ENCODE measurements around the gene SYNJ2. TPM values are rescaled to one million over a fixed set of nuclear protein-coding genes. Genes with fewer than 3 reads are reported as not detected.
A peak's percentile ranks its signal among the peaks of the same experiment; 100 is the strongest.

The SYNJ2 gene
- total RNA-seq, 1 donor from 2014 or later: 18.9 TPM

DNA sequence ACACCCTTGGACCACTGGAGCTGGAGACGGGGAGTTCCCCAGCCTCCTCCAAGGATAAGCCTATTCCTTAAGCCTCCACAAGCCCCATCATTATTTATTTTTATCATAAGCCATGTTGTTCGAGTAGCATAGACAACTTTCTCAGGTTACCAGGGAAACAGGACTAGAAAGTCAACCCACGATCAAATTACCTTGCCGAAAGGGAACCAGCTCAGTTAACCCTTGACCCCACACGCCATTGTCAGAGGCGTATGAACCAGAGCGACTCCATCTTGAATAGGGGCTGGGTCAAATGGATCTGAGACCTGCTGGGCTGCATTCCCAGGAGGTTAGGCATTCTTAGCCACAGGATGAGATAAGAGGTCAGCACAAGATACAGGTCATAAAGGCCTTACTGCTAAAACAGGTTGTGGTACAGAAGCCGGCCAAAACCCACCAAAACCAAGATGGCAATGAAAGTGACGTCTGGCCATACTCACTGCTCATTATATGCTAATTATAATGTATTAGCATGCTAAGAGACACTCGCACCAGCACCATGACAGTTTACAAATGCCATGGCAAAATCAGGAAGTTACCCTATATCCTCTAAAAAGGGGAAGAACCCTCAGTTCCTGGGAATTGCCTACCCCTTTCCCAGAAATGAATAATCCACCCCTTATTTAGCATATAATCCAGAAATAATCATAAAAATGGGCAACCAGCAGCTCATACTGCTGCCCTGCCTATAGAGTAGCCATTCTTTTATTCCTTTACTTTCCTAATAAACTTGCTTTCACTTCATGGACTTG is 22.4 kb downstream of the SYNJ2 start:
- Mint-ChIP-seq H3K27ac (peak overlapping the region; percentile 77), H3K9me3 (ENCODE audit: low read depth) (peaks cover 10% of the 10 kb centered on the region), H3K4me3 (ENCODE audit: low read depth) (no peak overlapping the region), H3K36me3 (ENCODE audit: insufficient read depth) (peaks cover 10% of the 10 kb centered on the region), H3K4me1 (ENCODE audit: low read depth) (peaks cover 38% of the 10 kb centered on the region), H3K27me3 (no peaks in the 10 kb centered on the region)
- no peak for TF ChIP-seq CTCF (IDR thresholded peaks at IDR 0.05; ENCODE audit: unreplicated experiment)
- DNase-seq (ENCODE audit: low spot score, unreplicated experiment): no peak

GRCh38 chr6:158004701-158005095 is 23.0 kb downstream of the SYNJ2 start:
- H3K27me3 Mint-ChIP-seq: no peaks in the 10 kb centered on the region

DNA sequence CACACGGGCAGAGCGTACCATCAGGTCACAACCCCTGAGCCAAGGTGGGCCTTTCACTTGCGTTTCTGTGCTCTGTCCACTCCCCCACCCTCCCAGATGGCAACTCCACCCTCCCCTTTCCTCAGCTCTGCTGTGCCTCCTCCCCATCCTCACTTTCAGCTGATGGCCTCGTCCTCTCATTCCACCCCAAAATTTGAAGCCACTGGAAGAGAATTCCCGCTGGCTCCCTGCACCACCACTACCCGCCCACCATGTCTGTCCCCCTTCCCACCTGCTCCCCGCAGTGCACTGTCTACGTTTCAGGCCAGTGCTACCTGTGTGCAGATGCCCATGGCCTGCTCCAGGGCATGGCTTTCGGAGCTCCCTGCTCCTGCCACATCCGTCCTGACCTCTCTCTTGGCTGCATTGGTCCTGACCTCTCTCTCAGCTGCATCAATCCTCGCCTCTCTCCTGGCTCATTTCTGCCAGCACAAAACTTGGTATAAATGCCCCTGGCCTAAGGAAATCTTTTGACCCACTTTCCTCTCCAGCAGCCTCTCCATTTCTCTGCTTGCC is 24.0 kb downstream of the SYNJ2 start:
- no peak overlapping the region for H3K27ac Mint-ChIP-seq
- H3K4me1 Mint-ChIP-seq (ENCODE audit: low read depth): peaks cover 34% of the 10 kb centered on the region

More at GRCh38 chr6:158004701-158005095, 23.0 kb downstream of the SYNJ2 start:
- Mint-ChIP-seq H3K4me1 (ENCODE audit: low read depth) (peaks cover 35% of the 10 kb centered on the region), H3K4me3 (ENCODE audit: low read depth) (no peak overlapping the region), H3K27ac (peak overlapping the region; percentile 77), H3K9me3 (ENCODE audit: low read depth) (peaks cover 10% of the 10 kb centered on the region), H3K36me3 (ENCODE audit: insufficient read depth) (peaks cover 10% of the 10 kb centered on the region)
- DNase-seq (ENCODE audit: low spot score, unreplicated experiment): no peak
- no peak for TF ChIP-seq CTCF (IDR thresholded peaks at IDR 0.05; ENCODE audit: unreplicated experiment)

DNA sequence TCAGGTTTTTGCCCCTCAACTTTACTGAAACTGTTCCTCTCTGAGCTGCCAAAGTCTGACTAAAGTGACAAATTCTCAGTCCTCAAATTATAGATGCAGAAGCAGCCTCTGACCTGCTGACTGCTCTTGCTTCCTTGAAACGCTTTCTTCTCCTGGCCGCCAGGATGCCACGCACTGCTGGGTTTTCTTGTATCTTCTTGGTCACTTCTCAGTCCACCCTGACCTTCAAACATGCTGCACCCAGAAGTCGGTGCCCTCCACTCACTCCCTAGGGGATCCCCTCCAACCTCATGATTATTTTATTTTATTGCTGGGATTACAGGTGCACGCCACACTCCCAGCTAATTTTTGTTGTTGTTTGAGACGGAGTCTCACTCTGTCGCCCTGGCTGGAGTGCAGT is 24.7 kb downstream of the SYNJ2 start:
- no peak for DNase-seq (ENCODE audit: low spot score, unreplicated experiment)
- no peak overlapping the region for H3K27ac Mint-ChIP-seq
- no peak for TF ChIP-seq CTCF (IDR thresholded peaks at IDR 0.05; ENCODE audit: unreplicated experiment)
- H3K9me3 Mint-ChIP-seq (ENCODE audit: low read depth): peaks cover 10% of the 10 kb centered on the region
- peaks cover 12% of the 10 kb centered on the region for H3K36me3 Mint-ChIP-seq (ENCODE audit: insufficient read depth)
- H3K4me3 Mint-ChIP-seq (ENCODE audit: low read depth): no peak overlapping the region
- H3K4me1 Mint-ChIP-seq (ENCODE audit: low read depth): peaks cover 35% of the 10 kb centered on the region
- H3K27me3 Mint-ChIP-seq: no peaks in the 10 kb centered on the region

More for the DNA sequence above, 24.0 kb downstream of the SYNJ2 start:
- no peaks in the 10 kb centered on the region for H3K27me3 Mint-ChIP-seq
- no peak overlapping the region for H3K4me3 Mint-ChIP-seq (ENCODE audit: low read depth)
- peaks cover 10% of the 10 kb centered on the region for H3K9me3 Mint-ChIP-seq (ENCODE audit: low read depth)
- no peak for DNase-seq (ENCODE audit: low spot score, unreplicated experiment)
- peaks cover 12% of the 10 kb centered on the region for H3K36me3 Mint-ChIP-seq (ENCODE audit: insufficient read depth)
- TF ChIP-seq CTCF (IDR thresholded peaks at IDR 0.05; ENCODE audit: unreplicated experiment): no peak

DNA sequence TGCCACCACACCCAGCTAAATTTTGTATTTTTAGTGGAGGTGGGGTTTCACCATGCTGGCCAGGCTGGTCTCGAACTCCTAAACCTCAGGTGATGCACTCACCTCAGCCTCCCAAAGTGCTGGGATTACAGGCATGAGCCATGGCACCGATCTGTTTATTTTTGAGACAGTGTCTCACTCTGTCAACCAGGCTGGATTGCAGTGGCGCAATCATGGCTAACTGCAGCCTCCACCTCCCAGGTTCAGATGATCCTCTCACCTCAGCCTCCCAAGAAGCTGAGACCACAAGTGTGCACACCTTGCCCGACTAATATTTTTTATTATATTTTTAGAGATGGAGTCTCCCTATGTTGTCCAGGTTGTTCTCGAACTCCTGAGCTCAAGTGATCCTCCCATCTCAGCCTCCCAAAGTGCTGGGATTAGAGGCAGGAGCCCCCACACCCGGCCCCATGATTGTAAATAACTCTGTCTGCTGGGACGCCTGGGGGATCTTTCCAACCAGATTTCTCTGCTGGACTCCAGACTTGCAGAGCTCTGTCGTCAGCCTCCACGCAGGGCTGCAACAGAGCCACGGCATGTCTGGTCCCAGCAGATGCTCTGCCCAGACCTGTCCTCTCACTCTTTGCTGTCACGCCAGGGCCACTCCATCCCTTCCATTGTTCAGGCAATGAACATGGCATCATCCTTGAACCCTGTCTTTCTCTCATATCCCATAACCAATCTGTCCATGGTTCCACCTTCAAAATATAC is 25.3 kb downstream of the SYNJ2 start:
- no peak overlapping the region for H3K27ac Mint-ChIP-seq
- no peaks in the 10 kb centered on the region for H3K27me3 Mint-ChIP-seq
- TF ChIP-seq CTCF (IDR thresholded peaks at IDR 0.05; ENCODE audit: unreplicated experiment): no peak
- H3K4me1 Mint-ChIP-seq (ENCODE audit: low read depth): peaks cover 42% of the 10 kb centered on the region
- no peak overlapping the region for H3K4me3 Mint-ChIP-seq (ENCODE audit: low read depth)
- H3K9me3 Mint-ChIP-seq (ENCODE audit: low read depth): peaks cover 8% of the 10 kb centered on the region
- peaks cover 8% of the 10 kb centered on the region for H3K36me3 Mint-ChIP-seq (ENCODE audit: insufficient read depth)
- DNase-seq (ENCODE audit: low spot score, unreplicated experiment): no peak
